Immature natural killer cell (primary cell): ENCODE results near the gene PSTPIP2. TPM values are rescaled to one million over a fixed set of nuclear protein-coding genes. Genes with fewer than 3 reads are reported as not detected.
A peak's percentile ranks its signal among the peaks of the same experiment; 100 is the strongest.
"Not testable (repeated sequence)": the region's sequence is repeated elsewhere in the genome, so short reads cannot be mapped to it uniquely, and the experiment has no call there.

Source experiments
- DNase-seq, 3 donors: peaks; one replicate each; pipeline ENCODE4 v3.0.0; 2022; ENCODE audit warnings: mixed read lengths in 1 of 3
- H3K27ac Mint-ChIP-seq, 6 donors: one replicate each; pipeline ENCODE4 v1.8.0; 2020; ENCODE audit warnings: mixed read lengths in 6 of 6, mild to moderate bottlenecking in 5 of 6, inconsistent platforms in 4 of 6, moderate library complexity in 3 of 6
- H3K27me3 Mint-ChIP-seq, 3 donors: one replicate each; pipeline ENCODE4 v1.8.0; 2020 to 2021; ENCODE audit warnings: low read depth in 3 of 3, mild to moderate bottlenecking in 3 of 3, mixed read lengths in 3 of 3, moderate library complexity in 3 of 3, inconsistent platforms in 1 of 3
- H3K36me3 Mint-ChIP-seq, 3 donors: one replicate each; pipeline ENCODE4 v1.8.0; 2020; ENCODE audit warnings: mixed read lengths in 3 of 3, inconsistent platforms in 2 of 3, mild to moderate bottlenecking in 2 of 3
- H3K4me1 Mint-ChIP-seq, 2 donors: one replicate each; pipeline ENCODE4 v1.8.0; 2020; ENCODE audit warnings: inconsistent platforms in 2 of 2, mild to moderate bottlenecking in 2 of 2, mixed read lengths in 2 of 2, moderate library complexity in 1 of 2
- H3K4me3 Mint-ChIP-seq, 5 donors: one replicate each; pipeline ENCODE4 v1.8.0; 2020; ENCODE audit warnings: mild to moderate bottlenecking in 5 of 5, mixed read lengths in 5 of 5, inconsistent platforms in 3 of 5, moderate library complexity in 3 of 5
- H3K9me3 Mint-ChIP-seq, 6 donors: one replicate each; pipeline ENCODE4 v1.8.0; 2020; ENCODE audit warnings: mild to moderate bottlenecking in 6 of 6, mixed read lengths in 6 of 6, inconsistent platforms in 4 of 6, moderate library complexity in 3 of 6
- polyA plus RNA-seq, 3 donors: library from polyadenylated mRNA; unstranded; fragments of 300-500 nt; fragmentation: Illumina TruSeq; gene quantifications; one replicate each; pipeline ENCODE4 v1.2.3, GENCODE V29; 2021

The PSTPIP2 gene, protein sequence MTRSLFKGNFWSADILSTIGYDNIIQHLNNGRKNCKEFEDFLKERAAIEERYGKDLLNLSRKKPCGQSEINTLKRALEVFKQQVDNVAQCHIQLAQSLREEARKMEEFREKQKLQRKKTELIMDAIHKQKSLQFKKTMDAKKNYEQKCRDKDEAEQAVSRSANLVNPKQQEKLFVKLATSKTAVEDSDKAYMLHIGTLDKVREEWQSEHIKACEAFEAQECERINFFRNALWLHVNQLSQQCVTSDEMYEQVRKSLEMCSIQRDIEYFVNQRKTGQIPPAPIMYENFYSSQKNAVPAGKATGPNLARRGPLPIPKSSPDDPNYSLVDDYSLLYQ
- polyA plus RNA-seq: 10 to 100 TPM; 27.7 to 37.7 (median 31.6) TPM

- DNase-seq: peak; percentile 66 to 73 (median 70)
- peaks cover 55% of the 10 kb centered on the region in 2 donors for H3K4me1 Mint-ChIP-seq
- H3K9me3 Mint-ChIP-seq: no peaks in the 10 kb centered on the region
- H3K27ac Mint-ChIP-seq: peak within 1 kb of the TSS; percentile 64 to 89 (median 76)
- no peaks in the 10 kb centered on the region for H3K36me3 Mint-ChIP-seq
- H3K4me3 Mint-ChIP-seq: peak within 1 kb of the TSS; percentile 84 to 90 (median 86)
- peaks cover 0 to under 1% (median 0%) of the 10 kb centered on the region in 3 donors for H3K27me3 Mint-ChIP-seq
Measured at GRCh38 chr18:46071653-46072375, at the start of gene PSTPIP2. TSS of gene PSTPIP2 (minus strand) at chr18:46072260. CDS start at chr18:46072188, 72 bp downstream.

DNA sequence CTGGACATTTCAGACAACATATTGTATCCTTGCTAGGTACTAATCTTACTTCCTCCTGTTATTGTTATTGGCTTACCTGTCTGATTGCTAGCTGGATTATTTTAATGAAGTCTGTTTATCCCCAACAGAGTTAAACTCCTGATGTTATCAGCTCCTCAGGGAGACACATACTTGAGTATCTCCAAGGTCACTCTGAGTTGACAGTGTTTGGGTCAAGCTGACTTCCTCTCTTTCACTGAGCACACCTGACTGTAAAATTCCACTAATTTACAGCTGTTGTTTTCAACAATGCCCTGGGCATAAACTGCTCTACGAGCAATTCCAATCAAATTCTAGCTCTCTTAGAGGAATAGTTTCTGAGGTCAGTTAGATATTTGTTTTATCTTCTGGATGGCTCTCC, 41.7 kb upstream of the PSTPIP2 start:
- H3K27ac Mint-ChIP-seq: no peak overlapping the region
- H3K9me3 Mint-ChIP-seq: no peaks in the 10 kb centered on the region
- no peak overlapping the region for H3K4me3 Mint-ChIP-seq
- H3K27me3 Mint-ChIP-seq: peaks cover 0 to 2% (median 0%) of the 10 kb centered on the region in 3 donors
- peaks cover 3 to 18% (median 14%) of the 10 kb centered on the region in 3 donors for H3K36me3 Mint-ChIP-seq
- no peaks in the 10 kb centered on the region for H3K4me1 Mint-ChIP-seq
- no peak for DNase-seq

DNA sequence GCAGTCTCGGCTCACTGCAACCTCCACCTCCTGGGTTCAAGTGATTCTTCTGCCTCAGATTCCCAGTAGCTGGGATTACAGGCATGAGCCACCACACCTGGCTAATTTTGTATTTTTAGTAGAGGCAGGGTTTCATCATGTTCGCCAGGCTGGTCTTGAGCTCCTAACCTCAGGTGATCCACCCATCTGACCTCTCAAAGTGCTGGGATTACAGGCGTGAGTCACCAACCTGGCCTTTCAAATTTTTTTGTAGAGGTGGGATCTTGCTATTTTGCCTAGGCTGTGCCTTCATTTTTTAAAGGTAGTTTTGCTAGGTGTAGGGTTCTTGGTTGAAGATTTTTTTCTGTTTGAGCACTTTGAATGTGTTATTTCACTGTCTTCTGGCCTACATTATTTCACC, 38.3 kb upstream of the PSTPIP2 start:
- H3K4me1 Mint-ChIP-seq: peaks cover 0 to 2% of the 10 kb centered on the region in 2 donors
- H3K36me3 Mint-ChIP-seq: peaks cover 3 to 14% (median 14%) of the 10 kb centered on the region in 3 donors
- no peak for DNase-seq
- H3K4me3 Mint-ChIP-seq: no peak overlapping the region
- no peaks in the 10 kb centered on the region for H3K27me3 Mint-ChIP-seq
- H3K9me3 Mint-ChIP-seq: no peaks in the 10 kb centered on the region
- H3K27ac Mint-ChIP-seq: no peak overlapping the region

- Mint-ChIP-seq H3K27ac (peak overlapping the region in 1 of 6 donors; percentile 21), H3K4me1 (peaks cover 8 to 9% of the 10 kb centered on the region in 2 donors), H3K4me3 (no peak overlapping the region), H3K9me3 (no peaks in the 10 kb centered on the region), H3K27me3 (peaks cover 0 to 2% (median 0%) of the 10 kb centered on the region in 3 donors), H3K36me3 (peaks cover 3 to 14% (median 13%) of the 10 kb centered on the region in 3 donors)
- no peak for DNase-seq
Measured at GRCh38 chr18:46109386-46109785, 37.3 kb upstream of the PSTPIP2 start.

- DNase-seq: peak; percentile 65 to 69 (median 66)
- Mint-ChIP-seq H3K27ac (peak within 1 kb of the TSS; percentile 82 to 94 (median 89)), H3K36me3 (peaks cover 0 to 3% (median 0%) of the 10 kb centered on the region in 3 donors), H3K4me3 (peak within 1 kb of the TSS; percentile 96 to 99 (median 98)), H3K9me3 (no peaks in the 10 kb centered on the region), H3K4me1 (peaks cover 12 to 15% of the 10 kb centered on the region in 2 donors), H3K27me3 (peaks cover 0 to 2% (median 2%) of the 10 kb centered on the region in 3 donors)
Measured at GRCh38 chr18:46104128-46104911, 32.3 kb upstream of the PSTPIP2 start, which contains the start of gene HAUS1. TSS of gene HAUS1 (plus strand) at chr18:46104385. CDS start at chr18:46104412, 27 bp downstream.

GRCh38 chr18:46099463-46099862, 27.4 kb upstream of the PSTPIP2 start:
- Mint-ChIP-seq H3K27me3 (peaks cover 2 to 15% (median 7%) of the 10 kb centered on the region in 3 donors), H3K36me3 (peaks cover 0 to 5% (median 0%) of the 10 kb centered on the region in 3 donors), H3K27ac (peak overlapping the region in 2 of 6 donors; percentile 35 to 95), H3K9me3 (no peaks in the 10 kb centered on the region), H3K4me3 (peak overlapping the region in 3 of 5 donors; percentile 21 to 33 (median 21)), H3K4me1 (peaks cover 36 to 39% of the 10 kb centered on the region in 2 donors)
- DNase-seq: no peak

- H3K36me3 Mint-ChIP-seq: peaks cover 0 to 9% (median 0%) of the 10 kb centered on the region in 3 donors
- no peak for DNase-seq
- H3K4me1 Mint-ChIP-seq: peaks cover 35 to 41% of the 10 kb centered on the region in 2 donors
- H3K27ac Mint-ChIP-seq: peak overlapping the region; percentile 93 to 99 (median 96)
- H3K27me3 Mint-ChIP-seq: peaks cover 2 to 15% (median 7%) of the 10 kb centered on the region in 3 donors
- peak overlapping the region; percentile 95 to 99 (median 98) for H3K4me3 Mint-ChIP-seq
- no peaks in the 10 kb centered on the region for H3K9me3 Mint-ChIP-seq
Measured at GRCh38 chr18:46098616-46098933, 26.5 kb upstream of the PSTPIP2 start.

DNA sequence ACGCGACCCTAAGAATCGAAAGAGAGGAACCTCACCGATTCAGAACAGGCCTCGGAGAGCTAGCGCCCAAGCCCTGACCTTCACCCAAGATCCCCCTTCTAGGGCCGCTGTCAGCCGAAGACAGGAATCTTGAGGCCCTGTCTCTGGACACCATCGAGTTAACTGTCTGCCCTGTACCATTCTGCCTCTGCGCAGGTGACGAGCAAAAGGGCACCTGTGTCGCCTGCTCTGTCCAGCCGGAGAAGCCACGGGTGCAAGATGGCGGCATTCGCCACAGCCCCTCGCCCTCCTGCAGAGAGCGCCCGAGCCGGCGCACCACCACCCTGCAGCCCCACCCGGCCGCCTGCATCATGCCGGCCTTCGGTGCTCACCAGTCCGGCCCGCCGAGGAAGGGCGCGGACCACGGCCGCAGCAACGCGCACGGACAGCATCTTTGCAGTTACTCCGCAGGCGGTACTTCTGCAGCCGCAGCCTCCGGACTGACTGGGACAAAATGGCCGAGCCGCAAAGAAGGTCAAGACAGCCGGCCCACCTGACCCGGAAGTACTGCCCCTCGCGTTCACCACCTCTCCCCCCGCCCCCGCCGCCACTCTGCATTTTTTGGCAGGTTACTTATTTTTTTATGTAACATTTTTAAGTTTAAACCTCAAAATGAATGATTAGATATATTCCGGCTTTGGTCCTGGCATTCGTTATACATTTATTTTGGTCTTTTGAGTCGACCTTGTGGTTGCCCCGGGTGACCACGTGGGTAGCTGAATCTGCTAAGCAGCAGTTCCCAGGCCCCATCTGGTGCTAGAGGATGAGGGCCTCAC, 25.9 kb upstream of the PSTPIP2 start, which contains the start of gene ATP5F1A:
Gene ATP5F1A, minus strand, starts transcription at position 496 of the 815 bp plus-strand sequence. Its CDS starts 65 bp downstream, at position 431.
- DNase-seq: peak; percentile 86 to 88 (median 88)
- peaks cover 35 to 41% of the 10 kb centered on the region in 2 donors for H3K4me1 Mint-ChIP-seq
- peak within 1 kb of the TSS; percentile 95 to 99 (median 98) for H3K27ac Mint-ChIP-seq
- H3K9me3 Mint-ChIP-seq: no peaks in the 10 kb centered on the region
- H3K27me3 Mint-ChIP-seq: peaks cover 2 to 15% (median 7%) of the 10 kb centered on the region in 3 donors
- H3K4me3 Mint-ChIP-seq: peak within 1 kb of the TSS; percentile 95 to 99 (median 98)
- peaks cover 0 to 9% (median 0%) of the 10 kb centered on the region in 3 donors for H3K36me3 Mint-ChIP-seq

DNA sequence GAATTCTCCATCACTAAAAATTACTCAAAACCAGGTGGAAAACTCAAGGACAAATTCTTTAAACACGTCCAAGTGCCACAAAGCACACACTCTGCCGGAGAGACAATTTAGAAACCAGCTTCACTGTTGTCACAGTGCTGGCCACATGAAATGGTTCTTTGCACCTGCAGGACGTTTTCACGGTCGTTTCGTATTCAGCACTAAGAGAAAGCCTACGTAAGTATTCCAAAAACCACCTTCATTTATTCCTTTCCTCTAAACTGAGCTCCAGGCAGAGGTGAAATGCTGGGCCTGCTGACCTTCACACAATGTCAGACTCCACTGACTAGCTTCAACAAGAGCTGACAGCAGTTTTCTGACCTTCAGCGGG, 25.4 kb upstream of the PSTPIP2 start:
- Mint-ChIP-seq H3K36me3 (peaks cover 0 to 9% (median 0%) of the 10 kb centered on the region in 3 donors), H3K27ac (peak overlapping the region; percentile 95 to 99 (median 98)), H3K4me3 (peak overlapping the region; percentile 95 to 99 (median 98)), H3K9me3 (no peaks in the 10 kb centered on the region), H3K27me3 (peaks cover 2 to 15% (median 7%) of the 10 kb centered on the region in 3 donors), H3K4me1 (peaks cover 35 to 45% of the 10 kb centered on the region in 2 donors)
- DNase-seq: peak in 1 of 3 donors; percentile 25

GRCh38 chr18:46096651-46097300, 24.7 kb upstream of the PSTPIP2 start:
- DNase-seq: peak in 2 of 3 donors; percentile 8 to 12
- peaks cover 2 to 15% (median 7%) of the 10 kb centered on the region in 3 donors for H3K27me3 Mint-ChIP-seq
- peaks cover under 1 to 9% (median under 1%) of the 10 kb centered on the region in 3 donors for H3K36me3 Mint-ChIP-seq
- H3K4me1 Mint-ChIP-seq: peaks cover 37 to 50% of the 10 kb centered on the region in 2 donors
- H3K27ac Mint-ChIP-seq: peak overlapping the region; percentile 95 to 99 (median 98)
- H3K9me3 Mint-ChIP-seq: no peaks in the 10 kb centered on the region
- H3K4me3 Mint-ChIP-seq: peak overlapping the region; percentile 95 to 99 (median 98)

- Mint-ChIP-seq H3K4me1 (peaks cover 42 to 62% of the 10 kb centered on the region in 2 donors), H3K36me3 (peaks cover 11 to 19% (median 12%) of the 10 kb centered on the region in 3 donors), H3K27me3 (peaks cover 2 to 15% (median 4%) of the 10 kb centered on the region in 3 donors)
Measured at GRCh38 chr18:46095532-46095931, 23.5 kb upstream of the PSTPIP2 start.

DNA sequence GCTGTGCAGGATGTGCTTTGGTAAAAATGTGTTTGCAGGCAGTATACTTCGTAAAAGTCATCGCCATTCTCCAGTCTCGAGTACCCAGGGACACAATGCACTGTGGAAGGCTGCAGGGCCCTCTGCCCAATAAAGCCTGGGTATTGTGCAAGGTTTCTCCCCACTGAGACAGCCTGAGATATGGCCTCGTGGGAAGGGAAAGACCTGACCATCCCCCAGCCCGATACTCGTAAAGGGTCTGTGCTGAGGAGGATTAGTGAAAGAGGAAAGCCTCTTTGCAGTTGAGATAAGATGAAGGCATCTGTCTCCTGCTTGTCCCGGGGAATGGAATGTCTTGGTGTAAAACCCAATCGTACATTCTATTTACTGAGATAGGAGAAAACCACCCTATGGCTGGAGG, 16.4 kb upstream of the PSTPIP2 start:
- peaks cover 50 to 66% (median 61%) of the 10 kb centered on the region in 3 donors for H3K36me3 Mint-ChIP-seq
- not testable (repeated sequence) for H3K27me3 Mint-ChIP-seq, H3K9me3 Mint-ChIP-seq, H3K27ac Mint-ChIP-seq, H3K4me3 Mint-ChIP-seq, DNase-seq
- H3K4me1 Mint-ChIP-seq: peaks cover 10 to 38% of the 10 kb centered on the region in 2 donors

More at GRCh38 chr18:46095532-46095931, 23.5 kb upstream of the PSTPIP2 start:
- no peaks in the 10 kb centered on the region for H3K9me3 Mint-ChIP-seq
- no peak for DNase-seq
- H3K4me3 Mint-ChIP-seq: peak overlapping the region in 3 of 5 donors; percentile 21 to 77 (median 30)
- H3K27ac Mint-ChIP-seq: peak overlapping the region in 2 of 6 donors; percentile 35 to 73
